ENCODE data around the gene AGBL4. TPM values are rescaled to one million over a fixed set of nuclear protein-coding genes. Genes with fewer than 3 reads are reported as not detected.

The AGBL4 gene
- total and polyA plus RNA-seq, 9 of the 15 experiments (the other 6 are each of a cell fraction or from before 2014, with no cell fraction given), result 0.11 TPM; not detected in 7

DNA sequence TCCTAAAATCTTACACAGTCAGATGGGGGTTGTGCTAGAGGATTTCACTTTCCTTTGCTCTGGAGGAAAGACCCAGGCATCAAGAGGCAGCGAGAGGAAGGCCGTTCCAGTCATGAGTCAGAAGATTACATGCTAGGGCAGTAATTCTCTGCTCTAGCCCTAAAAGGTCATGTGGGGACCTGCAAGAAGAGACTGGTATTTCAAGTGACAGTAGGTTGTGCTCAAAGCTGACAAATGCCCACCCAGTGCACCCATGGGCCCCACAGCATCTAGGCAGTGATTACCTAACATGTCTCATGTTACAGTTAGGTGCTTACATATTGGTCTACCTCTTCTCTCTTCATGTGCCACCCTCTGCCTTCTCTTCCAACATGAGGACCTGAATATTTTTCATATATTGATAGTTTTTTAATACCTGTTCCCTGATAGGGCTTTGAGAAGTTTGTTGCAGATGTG, 1147.4 kb downstream of the AGBL4 start:
- Histone ChIP-seq H3K4me1 (replicated peaks in 1 of 2; ENCODE audit: control insufficient read depth in 2 of 2, insufficient read depth in 2 of 2, low read length in 2 of 2) (no peaks in the 10 kb centered on the region), H3K27ac (ENCODE audit: extremely low read depth, low read depth, low read length) (no peak overlapping the region), H4K20me1 (replicated peaks; ENCODE audit: control insufficient read depth, insufficient read depth, low read length) (no peaks in the 10 kb centered on the region), H3K36me3 (ENCODE audit: control insufficient read depth, insufficient read depth, low read length) (no peaks in the 10 kb centered on the region), H3K9ac (ENCODE audit: insufficient read depth in 1 of 2, low read depth in 2 of 2, low read length in 2 of 2) (no peak overlapping the region), H2AFZ (ENCODE audit: low read depth, low read length) (no peak overlapping the region), H3K79me2 (ENCODE audit: control insufficient read depth, insufficient read depth, low read length) (no peaks in the 10 kb centered on the region), H3K9me1 (ENCODE audit: control insufficient read depth, insufficient read depth, low read length) (no peaks in the 10 kb centered on the region), H3K27me3 (ENCODE audit: control insufficient read depth in 2 of 2, insufficient read depth in 2 of 2, low read length in 2 of 2) (no peaks in the 10 kb centered on the region), H3K9me3 (replicated peaks; ENCODE audit: control insufficient read depth, insufficient read depth, low read depth, low read length) (no peaks in the 10 kb centered on the region; the same call in 1 of the 2 replicates), H3K4me3 (no peak overlapping the region), H3K4me2 (ENCODE audit: insufficient read depth, low read length) (no peak overlapping the region)
- 0% methylated on average over 2 of the region's 2 CpGs for WGBS (ENCODE audit: insufficient coverage, low coverage, missing lambda C conversion rate)
- CTCF ChIA-PET (ENCODE audit: low intra/inter-chr PET ratio), result no interaction called here
- no peak for DNase-seq (ENCODE audit: extremely low read depth in 1 of 4, low spot score in 3 of 4)
- BruUV-seq (replicated peaks), result no TSS peak
- no peak for TF ChIP-seq RAD21 (CRISPR knock-in tag; conservative IDR thresholded peaks at IDR 0.05 in 1 of 2, IDR thresholded peaks at IDR 0.05 in 1 of 2)
- TF ChIP-seq ETV1 (tag; conservative IDR thresholded peaks at IDR 0.05; ENCODE audit: low read depth), result no peak
- TF ChIP-seq ZSCAN32 (CRISPR knock-in tag; IDR thresholded peaks at IDR 0.05), result no peak
- TF ChIP-seq, protein P1, sequence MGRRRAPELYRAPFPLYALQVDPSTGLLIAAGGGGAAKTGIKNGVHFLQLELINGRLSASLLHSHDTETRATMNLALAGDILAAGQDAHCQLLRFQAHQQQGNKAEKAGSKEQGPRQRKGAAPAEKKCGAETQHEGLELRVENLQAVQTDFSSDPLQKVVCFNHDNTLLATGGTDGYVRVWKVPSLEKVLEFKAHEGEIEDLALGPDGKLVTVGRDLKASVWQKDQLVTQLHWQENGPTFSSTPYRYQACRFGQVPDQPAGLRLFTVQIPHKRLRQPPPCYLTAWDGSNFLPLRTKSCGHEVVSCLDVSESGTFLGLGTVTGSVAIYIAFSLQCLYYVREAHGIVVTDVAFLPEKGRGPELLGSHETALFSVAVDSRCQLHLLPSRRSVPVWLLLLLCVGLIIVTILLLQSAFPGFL (CRISPR knock-in tag; IDR thresholded peaks at IDR 0.05), result no peak
- no peak for TF ChIP-seq RERE (CRISPR knock-in tag; IDR thresholded peaks at IDR 0.05; ENCODE audit: borderline replicate concordance)
- TF ChIP-seq VEZF1 (CRISPR knock-in tag; IDR thresholded peaks at IDR 0.05), result no peak
- no peak for TF ChIP-seq TEAD1 (CRISPR knock-in tag; IDR thresholded peaks at IDR 0.05)
- no peak for TF ChIP-seq TAF9B (IDR thresholded peaks at IDR 0.05; ENCODE audit: partially characterized antibody)
- no peak for TF ChIP-seq FOXK2 (conservative IDR thresholded peaks at IDR 0.05 in 1 of 2, IDR thresholded peaks at IDR 0.05 in 1 of 2; ENCODE audit: low read depth in 2 of 2)
- no peak for TF ChIP-seq NEUROD1 (IDR thresholded peaks at IDR 0.05; ENCODE audit: borderline replicate concordance, low read depth, low read length, partially characterized antibody)
- no peak for TF ChIP-seq ILK (tag; IDR thresholded peaks at IDR 0.05; ENCODE audit: borderline replicate concordance, low read depth)
- intact Hi-C loops (cut with micrococcal nuclease), result no loop called here
- POLR2A ChIA-PET, result no interaction called here
- no peak for FAIRE-seq
- in situ Hi-C loops (cut with MboI), result no loop called here
- ATAC-seq, result no peak
